GM12872 (cell line): Measurements from ENCODE around the gene SLC36A1.

Experiments used
- TF ChIP-seq, protein P1 (sequence below): IDR thresholded peaks from 3 replicates; pipeline ENCODE4 v1.5.1; 2011; ENCODE audit warnings: low read depth, mild to moderate bottlenecking, low read length, moderate library complexity; ENCODE audit not compliant: insufficient read depth

The SLC36A1 gene

DNA sequence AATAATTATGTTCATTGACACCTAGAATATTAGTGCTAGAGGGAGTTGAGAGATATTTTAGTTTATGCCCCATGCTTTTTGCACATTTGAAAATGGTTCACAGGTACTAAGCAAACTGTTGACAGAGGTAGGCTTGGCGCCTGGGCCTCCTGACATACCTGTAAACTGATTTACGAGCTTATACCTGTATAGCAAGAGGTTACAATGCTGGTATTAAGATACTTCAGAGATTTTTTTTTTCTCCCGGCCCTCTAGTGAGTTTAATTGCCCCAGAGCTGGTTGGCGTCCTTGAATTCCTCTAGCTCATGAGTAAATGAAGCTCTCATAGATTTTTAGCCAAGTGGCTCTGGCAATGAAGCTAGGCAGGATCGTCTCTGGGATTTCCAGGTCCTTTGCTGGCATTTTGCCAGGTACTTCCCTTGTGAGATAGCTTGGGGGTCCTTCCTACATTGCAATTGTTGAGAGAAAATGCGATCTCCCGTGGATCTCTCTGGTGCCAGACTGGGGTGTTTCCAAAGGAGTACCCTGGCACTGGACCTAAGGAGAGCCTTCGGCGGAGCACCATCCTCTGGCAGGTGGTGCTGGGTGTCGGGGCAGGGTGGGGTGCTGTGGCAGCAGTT, 9.0 kb downstream of the SLC36A1 start:
- TF ChIP-seq, protein P1, sequence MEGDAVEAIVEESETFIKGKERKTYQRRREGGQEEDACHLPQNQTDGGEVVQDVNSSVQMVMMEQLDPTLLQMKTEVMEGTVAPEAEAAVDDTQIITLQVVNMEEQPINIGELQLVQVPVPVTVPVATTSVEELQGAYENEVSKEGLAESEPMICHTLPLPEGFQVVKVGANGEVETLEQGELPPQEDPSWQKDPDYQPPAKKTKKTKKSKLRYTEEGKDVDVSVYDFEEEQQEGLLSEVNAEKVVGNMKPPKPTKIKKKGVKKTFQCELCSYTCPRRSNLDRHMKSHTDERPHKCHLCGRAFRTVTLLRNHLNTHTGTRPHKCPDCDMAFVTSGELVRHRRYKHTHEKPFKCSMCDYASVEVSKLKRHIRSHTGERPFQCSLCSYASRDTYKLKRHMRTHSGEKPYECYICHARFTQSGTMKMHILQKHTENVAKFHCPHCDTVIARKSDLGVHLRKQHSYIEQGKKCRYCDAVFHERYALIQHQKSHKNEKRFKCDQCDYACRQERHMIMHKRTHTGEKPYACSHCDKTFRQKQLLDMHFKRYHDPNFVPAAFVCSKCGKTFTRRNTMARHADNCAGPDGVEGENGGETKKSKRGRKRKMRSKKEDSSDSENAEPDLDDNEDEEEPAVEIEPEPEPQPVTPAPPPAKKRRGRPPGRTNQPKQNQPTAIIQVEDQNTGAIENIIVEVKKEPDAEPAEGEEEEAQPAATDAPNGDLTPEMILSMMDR, result no peak

DNA sequence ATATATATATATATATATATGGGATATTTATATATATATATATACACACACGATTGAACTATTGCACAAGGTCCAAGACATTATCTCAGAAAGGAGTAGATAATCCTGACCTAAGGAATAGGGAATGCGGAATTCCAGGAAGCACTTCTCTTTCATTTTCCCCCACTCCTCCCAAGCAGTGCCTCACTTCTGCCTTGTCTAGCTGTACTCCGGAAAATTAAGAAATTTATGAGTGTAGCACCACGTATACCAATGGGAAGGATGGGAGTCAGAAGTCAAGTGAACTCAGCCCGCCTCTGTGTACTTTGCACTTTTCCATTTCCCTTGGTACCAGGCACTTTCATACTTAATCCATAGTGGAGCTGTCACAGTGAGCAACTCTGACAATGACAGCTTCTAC, 10.9 kb downstream of the SLC36A1 start:
- TF ChIP-seq, protein P1, result no peak

DNA sequence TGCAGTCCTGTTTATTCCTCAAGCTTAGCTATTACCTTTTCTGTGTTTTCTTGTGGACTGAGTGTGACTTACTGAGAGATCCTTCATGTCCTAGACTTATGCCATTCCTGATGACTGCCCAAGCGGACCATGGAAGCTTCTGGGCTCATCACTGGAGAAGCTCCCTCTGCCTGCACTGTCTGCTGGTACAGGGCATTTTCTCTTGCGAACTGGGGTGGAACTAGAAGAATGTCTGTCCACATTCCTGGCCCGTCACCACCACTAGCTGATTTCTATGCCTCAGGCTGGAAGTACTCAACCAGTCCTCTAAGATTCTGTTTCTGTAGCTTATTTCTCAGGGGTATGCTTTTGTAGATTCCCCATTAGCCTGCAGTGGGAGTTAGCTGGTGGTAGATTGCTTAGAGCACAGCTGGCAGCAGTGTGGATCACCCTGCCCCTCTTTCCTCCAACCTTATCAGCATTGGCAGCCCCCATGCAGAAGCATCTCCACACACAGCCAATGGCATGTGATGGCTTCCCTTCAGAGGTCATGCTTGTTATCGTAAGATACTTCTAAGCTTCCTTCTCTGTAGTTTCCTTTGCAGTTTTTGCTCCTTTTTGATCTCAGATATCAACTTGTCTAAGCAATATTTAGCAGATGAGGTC, 12.4 kb downstream of the SLC36A1 start:
- TF ChIP-seq, protein P1, result no peak

DNA sequence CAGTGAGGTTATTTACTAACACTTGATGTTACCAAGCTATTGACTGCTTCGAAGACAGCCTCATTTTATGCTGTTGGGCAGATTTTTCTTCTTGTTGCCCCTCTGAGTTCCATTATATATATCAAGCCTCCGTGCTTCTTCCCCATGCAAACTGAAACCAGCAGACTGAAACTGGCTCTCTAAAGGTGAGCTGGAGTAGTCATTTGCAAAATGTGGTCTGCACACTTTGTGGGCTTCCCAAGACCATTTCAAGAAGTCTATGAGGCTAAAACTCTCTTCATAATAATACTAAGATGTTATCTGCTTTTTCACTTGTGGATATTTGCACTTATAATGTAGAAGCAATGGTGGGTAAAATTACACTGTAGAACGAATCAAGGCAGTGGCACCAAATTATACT, 13.9 kb downstream of the SLC36A1 start:
- TF ChIP-seq, protein P1, result no peak

DNA sequence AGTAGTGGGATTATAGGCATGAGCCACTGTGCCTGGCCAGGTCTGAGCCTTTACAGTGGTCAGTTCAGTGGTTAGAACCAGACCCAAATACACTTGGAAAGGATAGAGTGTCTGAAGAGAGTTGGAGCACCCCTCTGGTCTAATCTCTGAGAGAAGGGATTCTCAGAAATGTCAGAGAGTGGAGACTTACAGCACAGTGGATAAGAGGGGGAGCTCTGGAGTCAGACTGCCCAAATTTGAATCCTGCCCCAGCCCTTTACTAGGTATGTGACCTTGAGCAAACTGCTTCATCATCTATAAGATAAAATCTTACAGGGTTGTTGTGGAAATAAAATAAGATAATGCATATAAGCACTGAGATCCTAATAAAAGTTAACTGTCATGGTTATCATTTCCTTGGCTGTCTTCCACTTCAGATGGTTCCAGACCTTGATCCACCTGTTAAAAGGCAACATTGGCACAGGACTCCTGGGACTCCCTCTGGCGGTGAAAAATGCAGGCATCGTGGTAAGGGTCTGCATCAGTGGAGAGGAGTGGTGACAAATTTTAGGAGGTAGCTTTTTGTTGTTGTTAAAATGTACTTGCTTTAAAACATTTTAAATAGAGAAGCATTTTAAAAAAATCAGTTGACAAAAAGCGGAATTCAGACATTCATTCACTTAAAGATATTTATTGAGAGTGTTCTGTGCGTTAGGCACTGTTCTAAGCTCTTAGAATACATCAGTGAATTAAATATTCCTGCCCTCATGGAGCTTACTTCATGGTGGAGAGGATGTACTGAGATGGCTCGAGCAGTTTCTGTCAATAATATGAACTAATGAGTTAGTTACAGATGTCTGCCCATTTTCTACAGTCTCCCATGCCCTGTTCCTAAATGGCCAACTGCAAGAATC, 16.0 kb downstream of the SLC36A1 start:
- TF ChIP-seq, protein P1, result no peak

DNA sequence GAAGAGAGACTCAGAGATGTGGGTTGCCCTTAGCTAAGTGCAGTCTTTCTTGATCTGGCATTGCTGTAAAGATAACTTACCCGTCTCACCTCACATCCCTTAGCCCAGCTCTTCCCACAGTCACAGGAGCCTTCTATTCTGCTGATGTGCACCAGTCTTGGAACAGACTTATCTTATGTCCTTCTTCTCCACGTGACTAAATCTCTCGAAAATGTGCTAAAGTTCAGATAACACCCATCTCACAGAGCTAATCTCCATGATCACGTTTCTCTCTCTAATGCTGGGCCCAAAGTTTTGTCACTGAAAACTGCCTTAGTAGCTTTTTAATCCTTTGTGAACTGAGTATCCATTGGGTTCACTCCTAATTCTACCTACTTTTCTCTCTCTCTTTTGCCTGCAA, 16.7 kb downstream of the SLC36A1 start:
- TF ChIP-seq, protein P1, result no peak

DNA sequence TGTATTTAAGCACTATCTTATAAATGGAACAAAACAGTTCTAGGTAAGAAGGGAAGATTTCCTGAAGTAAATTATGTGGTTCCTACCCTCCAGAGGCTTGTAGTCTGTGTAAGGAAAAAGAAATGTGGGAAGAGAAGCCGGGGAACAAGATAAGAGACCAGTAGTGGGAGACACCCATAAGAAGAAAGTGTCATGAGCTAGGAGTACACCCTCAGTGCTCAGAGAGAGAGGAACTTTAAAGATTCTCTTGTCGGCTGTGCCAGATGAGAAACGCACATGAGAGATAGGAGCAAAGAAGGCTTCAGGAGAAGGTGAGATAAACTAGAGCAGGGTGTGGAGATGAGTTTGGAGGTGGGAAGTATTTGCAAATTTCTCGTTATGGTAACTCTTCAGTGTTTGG, 18.1 kb downstream of the SLC36A1 start:
- TF ChIP-seq, protein P1, result no peak
